Duodenal mucosa (tissue), 2 donors: Measurements from ENCODE around the gene KBTBD4.

ENCODE experiments used
- H3K27ac ChIP-seq: one replicate; pipeline ENCODE4 v1.7.0; 2013; ENCODE audit warnings: low read depth, low read length
- H3K27me3 ChIP-seq, 2 donors: one replicate each; pipeline ENCODE4 v1.7.0; 2013; ENCODE audit warnings: low read length in 2 of 2, control low read depth in 1 of 2; ENCODE audit not compliant: insufficient read depth in 2 of 2, control insufficient read depth in 1 of 2
- H3K36me3 ChIP-seq, 2 donors: one replicate each; pipeline ENCODE4 v1.7.0; 2013; ENCODE audit warnings: low read length in 2 of 2, control low read depth in 1 of 2; ENCODE audit not compliant: insufficient read depth in 2 of 2, control insufficient read depth in 1 of 2
- H3K4me1 ChIP-seq, 2 donors: one replicate each; pipeline ENCODE4 v1.7.0; 2013; ENCODE audit warnings: low read length in 2 of 2, control low read depth in 1 of 2; ENCODE audit not compliant: insufficient read depth in 2 of 2, control insufficient read depth in 1 of 2
- H3K4me3 ChIP-seq, 2 donors: one replicate each; pipeline ENCODE4 v1.7.0; 2013; ENCODE audit warnings: low read length in 2 of 2, low read depth in 1 of 2
- H3K9ac ChIP-seq, 2 donors: one replicate each; pipeline ENCODE4 v1.7.0; 2013; ENCODE audit warnings: low read length in 2 of 2, low read depth in 1 of 2
- H3K9me3 ChIP-seq, 2 donors: one replicate each; pipeline ENCODE4 v1.7.0; 2013; ENCODE audit warnings: low read length in 2 of 2, control low read depth in 1 of 2; ENCODE audit not compliant: control insufficient read depth in 1 of 2

The KBTBD4 gene

DNA sequence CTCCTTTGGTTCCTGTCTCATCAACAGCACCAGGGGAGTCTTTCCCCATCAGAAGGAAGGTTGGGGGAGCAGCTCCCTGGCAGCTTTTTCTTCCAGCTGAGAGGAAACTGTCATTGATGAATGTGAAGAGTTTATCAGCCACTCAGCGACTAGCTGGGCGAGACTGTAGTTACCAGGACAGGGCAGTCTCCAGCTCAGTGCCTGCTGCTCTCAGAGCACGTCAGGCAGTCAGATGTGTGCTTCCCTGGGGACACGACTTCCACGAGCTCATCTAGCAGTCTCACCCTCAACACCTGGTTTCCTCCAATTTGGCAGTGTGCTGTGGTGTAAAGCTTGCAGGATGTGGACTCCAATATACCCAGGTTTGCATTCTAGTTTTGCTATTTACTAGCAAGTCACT, 28.0 kb upstream of the KBTBD4 start:
- Histone ChIP-seq H3K9ac (no peak overlapping the region), H3K36me3 (no peaks in the 10 kb centered on the region), H3K27ac (no peak overlapping the region), H3K4me3 (no peak overlapping the region), H3K27me3 (no peaks in the 10 kb centered on the region), H3K9me3 (no peaks in the 10 kb centered on the region), H3K4me1 (no peaks in the 10 kb centered on the region)

GRCh38 chr11:47605921-47606320, 27.2 kb upstream of the KBTBD4 start:
- no peak overlapping the region for H3K4me3 ChIP-seq
- H3K36me3 ChIP-seq, result no peaks in the 10 kb centered on the region
- no peaks in the 10 kb centered on the region for H3K9me3 ChIP-seq
- H3K27me3 ChIP-seq, result no peaks in the 10 kb centered on the region
- H3K4me1 ChIP-seq, result no peaks in the 10 kb centered on the region
- no peak overlapping the region for H3K9ac ChIP-seq
- no peak overlapping the region for H3K27ac ChIP-seq

- Histone ChIP-seq H3K9me3 (no peaks in the 10 kb centered on the region), H3K4me3 (no peak overlapping the region), H3K36me3 (no peaks in the 10 kb centered on the region), H3K27me3 (no peaks in the 10 kb centered on the region), H3K27ac (no peak overlapping the region), H3K4me1 (no peaks in the 10 kb centered on the region), H3K9ac (no peak overlapping the region)
Observed at GRCh38 chr11:47603295-47603694, 24.5 kb upstream of the KBTBD4 start.

GRCh38 chr11:47599902-47600301, 21.1 kb upstream of the KBTBD4 start:
- Histone ChIP-seq H3K27me3 (peaks cover 4 to 11% of the 10 kb centered on the region in 2 donors), H3K9ac (no peak overlapping the region), H3K4me3 (no peak overlapping the region), H3K27ac (no peak overlapping the region), H3K36me3 (no peaks in the 10 kb centered on the region), H3K9me3 (no peaks in the 10 kb centered on the region), H3K4me1 (no peaks in the 10 kb centered on the region)

DNA sequence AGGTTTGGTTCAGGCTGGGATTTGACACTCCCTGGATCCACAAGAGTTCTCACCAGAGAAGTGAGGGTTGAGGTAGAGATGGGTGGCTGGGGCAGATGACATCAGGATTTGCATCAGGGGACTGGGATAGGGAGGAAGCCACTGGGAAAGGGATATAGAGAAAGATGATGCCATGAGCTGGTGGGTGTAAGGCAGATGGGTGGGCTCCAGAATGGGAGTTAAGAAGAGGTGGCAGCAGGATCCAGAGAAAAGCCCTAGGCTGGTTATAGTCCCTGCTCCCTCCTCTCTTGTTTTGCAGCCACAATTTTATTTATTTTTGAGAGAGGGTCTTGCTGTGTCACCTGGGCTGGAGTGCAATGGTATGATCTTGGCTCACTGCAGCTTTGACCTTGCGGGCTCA, 17.2 kb upstream of the KBTBD4 start:
- H3K27ac ChIP-seq, result no peak overlapping the region
- H3K4me3 ChIP-seq, result no peak overlapping the region
- peaks cover 3 to 4% of the 10 kb centered on the region in 2 donors for H3K4me1 ChIP-seq
- no peak overlapping the region for H3K9ac ChIP-seq
- H3K27me3 ChIP-seq, result peaks cover 29 to 42% of the 10 kb centered on the region in 2 donors
- no peaks in the 10 kb centered on the region for H3K36me3 ChIP-seq
- no peaks in the 10 kb centered on the region for H3K9me3 ChIP-seq

DNA sequence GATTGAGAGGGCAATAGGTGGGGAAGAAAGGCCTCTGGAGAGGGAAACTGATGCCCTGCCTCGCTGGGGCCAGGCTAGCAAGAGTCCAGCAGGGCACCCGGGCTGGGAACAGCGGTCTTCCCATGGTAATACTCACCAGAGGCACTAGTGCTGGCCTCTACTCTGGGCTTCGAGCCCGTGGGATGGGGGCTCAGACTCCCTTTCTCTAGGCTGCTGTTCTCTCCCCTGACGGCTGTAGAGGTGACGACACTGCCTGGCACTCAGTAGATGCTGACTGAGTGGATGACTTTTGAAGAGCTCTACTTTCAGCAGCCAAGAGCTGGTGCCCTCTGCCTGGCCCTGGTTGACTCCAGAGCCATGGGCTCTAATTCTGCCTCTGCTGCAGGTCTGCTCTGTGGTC, 16.3 kb upstream of the KBTBD4 start:
- Histone ChIP-seq H3K9me3 (no peaks in the 10 kb centered on the region), H3K36me3 (no peaks in the 10 kb centered on the region), H3K27ac (no peak overlapping the region), H3K4me3 (no peak overlapping the region), H3K4me1 (peaks cover 3 to 4% of the 10 kb centered on the region in 2 donors), H3K27me3 (peaks cover 29 to 42% of the 10 kb centered on the region in 2 donors), H3K9ac (no peak overlapping the region)

- peaks cover 29 to 42% of the 10 kb centered on the region in 2 donors for H3K27me3 ChIP-seq
Observed at GRCh38 chr11:47593934-47594855, 15.4 kb upstream of the KBTBD4 start, which contains the start of gene C1QTNF4. C1QTNF4 (minus strand) TSS chr11:47594411; CDS start chr11:47590810, 3,601 bp downstream.

GRCh38 chr11:47593492-47593933, 14.7 kb upstream of the KBTBD4 start:
- Histone ChIP-seq H3K9me3 (no peaks in the 10 kb centered on the region), H3K27me3 (peaks cover 29 to 42% of the 10 kb centered on the region in 2 donors), H3K4me3 (peak overlapping the region in 1 of 2 donors; percentile 40), H3K9ac (no peak overlapping the region), H3K36me3 (no peaks in the 10 kb centered on the region), H3K27ac (no peak overlapping the region), H3K4me1 (peaks cover 3 to 4% of the 10 kb centered on the region in 2 donors)

More at GRCh38 chr11:47593934-47594855, 15.4 kb upstream of the KBTBD4 start, which contains the start of gene C1QTNF4:
- H3K4me1 ChIP-seq, result peaks cover 3 to 4% of the 10 kb centered on the region in 2 donors
- peak within 1 kb of the TSS; percentile 8 to 40 for H3K4me3 ChIP-seq
- H3K9me3 ChIP-seq, result no peaks in the 10 kb centered on the region
- no peak within 1 kb of the TSS for H3K27ac ChIP-seq
- H3K36me3 ChIP-seq, result no peaks in the 10 kb centered on the region
- no peak within 1 kb of the TSS for H3K9ac ChIP-seq

DNA sequence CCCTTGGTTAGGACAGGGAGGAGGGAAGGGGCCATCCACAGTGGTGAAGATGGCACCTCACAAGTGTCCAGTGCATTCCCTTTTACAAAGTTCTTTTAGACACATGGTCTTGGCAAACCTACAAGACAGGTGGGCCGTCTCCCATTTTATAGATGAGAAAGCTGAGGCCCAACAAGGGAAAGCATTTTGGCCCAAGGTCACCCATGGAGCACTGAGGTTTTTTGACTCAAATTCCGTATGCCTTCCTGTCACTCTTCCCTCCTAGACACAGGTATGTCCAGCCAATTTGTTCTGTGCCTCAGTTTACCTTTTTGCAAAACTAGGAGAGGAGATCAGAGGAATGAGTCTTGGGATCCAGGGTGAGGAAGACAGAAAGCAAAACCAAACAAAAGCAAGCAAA, 14.2 kb upstream of the KBTBD4 start:
- peaks cover 4 to 6% of the 10 kb centered on the region in 2 donors for H3K4me1 ChIP-seq
- no peak overlapping the region for H3K4me3 ChIP-seq
- peaks cover 29 to 42% of the 10 kb centered on the region in 2 donors for H3K27me3 ChIP-seq
- H3K36me3 ChIP-seq, result no peaks in the 10 kb centered on the region
- no peak overlapping the region for H3K27ac ChIP-seq
- H3K9ac ChIP-seq, result no peak overlapping the region
- H3K9me3 ChIP-seq, result no peaks in the 10 kb centered on the region

DNA sequence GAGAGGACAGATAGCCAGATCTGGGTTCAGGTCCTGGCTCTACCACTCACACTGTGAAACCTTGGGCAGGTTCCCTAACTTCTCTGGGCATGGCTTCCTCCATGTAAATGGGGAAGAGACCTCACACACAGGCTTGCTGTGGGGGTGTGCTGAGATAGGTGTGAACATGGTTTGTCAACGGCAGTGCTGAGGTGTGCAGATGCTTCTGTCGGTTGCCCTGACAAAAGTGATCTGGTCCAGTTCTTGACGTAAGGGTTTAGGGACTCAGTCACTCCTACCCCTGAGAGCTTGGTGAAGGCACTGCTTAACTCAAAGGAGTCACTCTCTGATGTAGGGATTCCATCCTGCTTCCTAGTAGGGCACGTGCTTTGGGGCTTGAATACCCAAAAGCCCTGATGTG, 13.5 kb upstream of the KBTBD4 start:
- Histone ChIP-seq H3K9me3 (no peaks in the 10 kb centered on the region), H3K4me3 (no peak overlapping the region), H3K27me3 (peaks cover 29 to 42% of the 10 kb centered on the region in 2 donors), H3K4me1 (peaks cover 4 to 6% of the 10 kb centered on the region in 2 donors), H3K36me3 (no peaks in the 10 kb centered on the region), H3K27ac (no peak overlapping the region), H3K9ac (no peak overlapping the region)
